M059J (cell line): Measurements from ENCODE around the gene MEIS1. TPM values are rescaled to one million over a fixed set of nuclear protein-coding genes. Genes with fewer than 3 reads are reported as not detected.

ENCODE experiments used
- DNase-seq: peaks from one replicate; pipeline ENCODE4 v3.0.0-alpha.2; 2012; ENCODE audit warnings: low read depth
- total RNA-seq: library from RNA; depleted of rRNA; stranded (reverse); fragments of >200 nt; shearing (Covaris generic); gene quantifications from 2 replicates; pipeline ENCODE4 v1.2.3, GENCODE V29; 2014

MEIS1 gene
- total RNA-seq, 1 experiment from 2014 or later = 3.4 TPM

DNA sequence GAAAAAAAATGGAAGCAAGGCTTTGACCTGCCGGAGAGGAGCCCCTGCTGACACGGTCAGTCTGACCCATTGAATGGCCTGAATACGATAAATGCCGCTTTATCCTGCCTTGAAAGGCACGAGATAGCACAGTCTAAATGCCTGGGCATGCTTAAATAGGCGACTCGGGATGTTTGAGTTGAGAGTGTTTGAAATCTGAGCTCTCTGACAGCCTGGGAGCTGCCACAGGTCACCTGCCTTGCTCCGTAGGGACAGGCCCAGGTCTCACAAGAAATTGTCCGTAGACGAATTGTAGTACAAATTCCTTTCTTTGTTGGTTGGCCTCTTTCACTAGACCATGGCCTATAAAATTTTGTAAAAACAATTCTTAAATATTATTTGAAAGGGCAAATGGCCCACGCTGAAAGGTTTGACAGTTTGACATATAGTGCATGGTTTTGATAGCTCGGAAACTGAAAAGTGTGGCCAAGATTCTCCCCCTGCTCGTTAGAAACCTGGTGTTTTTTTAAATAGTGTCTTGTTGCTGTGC lies 72.8 kb downstream of the MEIS1 start:
- no peak for DNase-seq

DNA sequence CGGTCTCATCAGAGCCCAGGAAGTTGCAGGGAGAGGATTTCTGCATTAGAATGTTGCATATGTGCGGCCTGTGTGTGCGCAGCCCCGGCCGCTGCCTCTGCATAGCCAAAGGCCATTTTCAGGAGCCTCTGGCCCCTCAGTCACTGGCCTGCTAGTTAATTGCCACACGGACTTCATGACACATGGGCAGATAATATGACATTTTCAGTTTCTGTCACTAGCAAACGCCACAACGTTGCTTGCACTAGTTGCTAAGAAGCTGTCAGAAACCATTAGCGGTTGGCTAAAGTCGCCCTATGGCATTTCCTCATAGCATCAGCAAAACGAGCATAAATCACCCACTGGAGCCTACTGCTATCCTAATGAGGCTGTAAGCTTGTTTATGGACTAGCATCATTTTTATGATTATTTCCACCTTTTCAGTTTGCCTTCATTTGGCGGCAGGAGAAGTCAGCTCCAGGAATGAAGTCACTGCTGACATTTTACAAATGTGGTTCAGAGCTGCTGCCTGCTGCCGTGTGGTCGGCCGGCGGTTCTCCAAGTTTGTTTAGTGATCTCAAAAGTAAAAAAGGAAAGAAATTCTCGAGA lies 73.7 kb downstream of the MEIS1 start:
- DNase-seq = peak; percentile 48

DNA sequence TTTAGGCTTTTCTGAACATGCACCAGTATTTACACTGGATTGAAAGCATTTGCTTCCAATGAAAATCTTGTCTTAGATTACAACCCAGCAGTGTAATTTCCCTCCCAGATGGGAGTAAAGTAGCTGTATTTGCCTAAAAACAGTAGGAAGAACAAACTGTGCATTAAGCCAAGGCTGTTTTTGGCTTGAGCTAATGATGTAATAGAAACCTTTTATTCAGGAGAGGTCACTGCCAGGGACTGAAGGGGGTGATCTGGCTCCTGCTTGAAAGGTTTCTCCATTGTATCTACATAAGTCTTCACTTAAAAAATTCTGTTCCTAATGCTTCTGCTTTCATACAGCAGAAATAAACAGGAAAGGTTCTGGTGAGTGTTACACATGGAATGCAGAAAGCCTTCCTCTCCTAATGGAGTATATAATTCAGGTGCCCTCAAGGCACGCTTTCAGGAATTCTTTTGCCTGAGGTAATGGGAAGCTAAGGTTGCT lies 74.4 kb downstream of the MEIS1 start:
- peak; percentile 84 for DNase-seq

DNA sequence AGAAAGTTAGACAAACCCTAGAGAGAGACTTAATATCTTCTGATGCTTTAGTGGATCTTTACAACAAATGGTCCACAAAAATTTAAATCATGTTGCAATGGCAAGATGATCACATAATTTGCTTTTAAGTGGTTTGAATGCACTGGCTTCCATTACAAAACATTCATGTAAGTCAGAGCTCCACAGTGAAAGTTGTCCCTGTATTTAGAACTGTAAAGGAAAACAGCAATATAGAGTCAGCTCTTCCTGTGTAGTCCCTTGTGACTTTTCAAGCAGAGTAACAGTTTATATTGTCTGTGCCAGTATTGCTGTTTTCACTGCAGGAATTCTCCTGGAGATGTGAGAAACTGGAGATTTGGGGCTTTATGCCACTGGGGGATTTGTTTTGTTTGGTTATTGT lies 77.7 kb downstream of the MEIS1 start:
- DNase-seq = no peak

DNA sequence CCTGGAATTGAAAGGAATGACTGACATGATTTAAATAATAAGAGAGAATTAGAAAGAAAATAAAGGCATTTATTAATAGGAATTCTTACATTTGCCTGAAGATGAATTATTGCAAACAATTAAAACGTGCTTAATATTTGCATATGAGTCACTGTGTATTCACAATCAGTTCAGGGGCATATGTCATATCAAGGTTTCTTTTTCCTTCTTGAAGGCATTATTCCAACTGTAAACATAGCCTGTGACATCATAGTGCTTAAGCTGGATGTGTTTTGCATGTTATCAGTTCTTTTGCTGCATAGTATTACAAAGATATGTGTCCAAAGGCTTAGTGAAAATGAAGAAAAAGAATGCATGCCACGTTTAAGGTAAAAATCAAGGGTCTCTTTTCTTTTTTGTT lies 80.8 kb downstream of the MEIS1 start:
- peak; percentile 44 for DNase-seq

DNA sequence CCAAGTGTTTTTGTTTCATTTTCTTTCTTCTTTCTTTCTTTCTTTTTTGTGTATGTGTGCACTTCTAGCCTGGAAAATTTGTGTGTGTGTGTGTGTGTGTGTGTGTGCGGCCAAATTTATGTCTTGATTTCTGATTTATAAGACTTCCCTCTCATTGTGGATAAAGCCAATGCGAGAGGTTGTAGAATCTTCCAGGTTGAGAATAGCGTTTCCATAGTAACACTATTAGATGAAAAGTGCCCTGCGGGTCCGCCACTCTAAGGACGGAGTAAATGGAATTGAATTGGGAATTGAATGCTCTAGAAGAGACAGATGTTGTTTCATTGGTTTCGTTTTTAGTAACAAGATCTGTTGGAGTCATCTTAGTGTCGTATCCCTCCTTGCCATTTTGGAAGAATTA lies 81.6 kb downstream of the MEIS1 start:
- no peak for DNase-seq

DNA sequence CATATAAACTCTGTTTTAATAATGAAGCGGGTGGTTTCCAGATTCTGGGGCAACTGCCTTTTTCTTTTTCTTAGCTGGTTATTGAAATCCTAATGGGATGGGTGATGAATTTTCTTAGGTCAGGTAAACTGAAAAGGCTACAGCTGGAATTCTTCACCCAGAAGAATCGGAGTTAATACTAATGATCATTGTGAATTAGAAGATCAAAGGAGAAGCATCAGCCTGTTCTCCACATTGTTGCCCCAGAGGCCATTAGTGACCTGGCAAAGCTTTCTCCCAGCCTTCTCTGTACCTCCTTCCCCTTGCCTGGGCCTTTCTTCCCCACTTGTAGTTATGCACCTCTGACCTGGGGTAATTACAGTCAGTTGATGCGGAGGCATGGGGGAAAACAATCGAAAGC lies 82.8 kb downstream of the MEIS1 start:
- DNase-seq = no peak

DNA sequence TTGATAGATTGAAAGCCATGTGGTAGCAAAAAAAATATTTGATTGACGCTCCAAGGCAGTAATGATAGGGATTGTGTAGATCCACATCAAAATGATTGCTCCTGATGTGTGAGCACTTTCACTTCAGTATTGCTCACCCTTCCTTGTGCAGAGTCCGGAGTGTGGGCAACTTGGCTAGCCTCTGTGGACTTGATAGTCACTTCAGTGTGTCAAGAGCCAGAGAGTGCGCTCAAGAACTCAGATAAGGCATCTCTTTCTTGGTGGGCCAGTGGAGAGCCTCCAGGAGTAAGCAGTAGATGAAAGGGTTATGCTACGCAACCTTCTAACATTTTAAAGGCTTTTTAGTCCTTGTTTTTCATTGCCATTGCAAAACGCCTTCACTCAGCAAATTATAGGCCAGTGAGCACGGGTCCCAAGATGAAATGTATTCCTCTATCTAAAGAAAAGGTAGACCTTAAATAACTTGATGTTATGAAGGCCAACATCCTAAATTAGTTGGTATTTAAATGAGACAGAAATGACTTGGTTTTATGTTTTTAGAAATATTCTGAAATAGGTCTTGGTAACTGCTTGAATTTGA lies 84.4 kb downstream of the MEIS1 start:
- no peak for DNase-seq

DNA sequence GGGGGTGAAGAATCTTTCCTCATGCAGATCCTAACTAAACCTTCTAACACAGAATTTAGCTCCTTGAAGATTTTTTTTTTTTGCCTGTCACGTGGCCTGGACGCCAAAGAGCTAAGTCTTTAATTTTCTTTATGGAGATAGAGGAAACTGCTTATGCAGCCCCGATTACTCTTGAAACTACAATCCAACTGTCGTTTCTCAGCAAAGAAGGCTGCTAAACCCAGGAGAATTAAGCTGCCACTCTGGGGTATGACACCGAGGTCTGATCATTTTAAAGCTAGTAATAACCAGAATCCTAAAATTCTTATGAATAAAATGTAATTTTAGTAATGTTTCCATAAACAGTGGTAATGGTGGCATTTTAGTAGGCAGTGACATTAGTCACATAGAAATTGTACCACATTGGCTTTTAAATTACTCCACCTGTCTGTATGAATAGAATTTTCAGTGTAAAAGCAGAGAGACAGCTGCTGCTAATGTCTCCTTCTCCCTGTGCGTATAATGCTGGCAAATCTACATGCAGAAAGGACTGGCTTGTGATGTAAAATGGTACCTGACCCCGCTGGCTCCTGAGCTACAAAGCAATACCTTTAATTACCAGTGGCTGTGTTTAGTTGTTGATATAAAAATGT lies 86.5 kb downstream of the MEIS1 start:
- DNase-seq = no peak

DNA sequence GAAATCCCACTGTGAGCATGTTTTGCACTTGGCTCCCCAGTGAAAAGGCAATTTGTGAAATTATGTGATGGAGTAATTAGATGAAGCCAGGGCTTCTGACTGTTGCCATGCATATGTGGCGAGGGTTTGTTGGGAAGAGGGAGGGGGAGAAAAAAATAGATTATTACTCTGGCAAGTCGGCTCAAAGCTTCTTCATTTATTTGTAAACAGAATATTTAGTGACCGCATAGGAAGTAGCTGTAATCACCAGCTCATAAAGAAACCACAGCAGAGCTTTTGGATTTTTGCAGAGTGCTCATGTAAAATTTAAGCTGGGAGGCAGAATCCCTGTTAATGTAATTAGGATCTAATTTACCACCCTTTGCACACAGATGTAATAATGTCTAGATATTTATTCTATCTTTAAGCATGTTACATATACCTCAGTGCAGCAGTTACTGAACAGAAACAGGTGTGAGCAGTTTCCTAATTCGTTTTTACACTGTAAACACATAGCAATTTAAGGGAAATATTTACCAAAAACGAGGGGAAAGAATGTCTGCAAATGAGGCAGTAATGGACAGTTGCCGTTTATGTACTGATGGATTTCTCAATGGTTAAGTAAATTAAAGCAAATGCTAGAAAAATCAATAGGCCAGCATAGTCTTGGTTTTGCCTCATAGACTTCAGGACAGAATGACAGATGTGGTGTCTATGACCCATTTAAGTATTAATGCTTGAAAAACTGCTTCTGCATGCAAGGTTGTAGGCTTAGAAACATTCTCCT lies 87.9 kb downstream of the MEIS1 start:
- DNase-seq = no peak

DNA sequence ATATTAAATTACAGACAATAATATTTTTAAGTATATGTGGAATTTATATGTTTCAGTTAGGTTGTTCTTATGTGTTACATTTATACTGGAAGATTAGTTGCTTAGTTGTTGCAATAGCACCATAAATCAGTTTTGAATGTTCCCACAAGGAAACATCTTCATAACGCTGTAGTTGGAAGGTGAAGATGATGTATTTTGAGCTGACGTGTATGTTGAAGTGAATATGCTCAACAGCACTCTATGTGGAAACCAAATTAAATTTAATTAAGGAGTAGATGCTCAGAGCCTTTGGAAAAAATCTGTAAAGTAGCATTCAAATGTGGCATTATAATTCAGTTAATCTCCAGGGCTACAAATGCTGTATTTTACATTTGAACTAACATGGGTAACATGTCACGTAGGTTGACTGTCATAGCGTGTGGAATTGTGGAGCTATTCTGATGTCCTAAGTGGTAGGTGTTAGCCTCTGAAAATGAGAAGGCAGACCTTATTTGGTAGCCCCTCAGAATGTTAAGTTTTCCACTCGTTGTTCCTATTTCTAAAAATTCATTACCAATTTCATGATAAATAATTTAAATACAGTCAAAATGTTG lies 88.5 kb downstream of the MEIS1 start:
- DNase-seq = no peak

DNA sequence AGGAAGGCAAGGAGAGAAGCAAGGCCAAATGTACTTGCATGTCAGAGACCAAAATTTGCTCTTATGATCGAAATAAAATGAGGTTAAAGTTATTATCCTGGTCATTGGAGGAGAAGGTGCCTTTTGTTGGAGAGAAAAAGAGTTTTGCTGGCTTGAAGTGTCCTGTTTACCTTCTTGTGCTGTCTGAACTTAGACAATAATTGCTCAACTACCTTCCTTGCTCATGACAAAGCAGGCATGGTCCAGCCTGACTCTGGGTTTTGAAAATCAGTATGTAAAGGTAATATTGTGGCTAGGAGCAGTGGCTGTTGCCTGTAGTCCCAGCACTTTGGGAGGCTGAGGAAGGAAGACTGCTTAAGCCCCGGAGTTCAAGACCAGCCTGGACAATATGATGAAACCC lies 89.1 kb downstream of the MEIS1 start:
- no peak for DNase-seq

DNA sequence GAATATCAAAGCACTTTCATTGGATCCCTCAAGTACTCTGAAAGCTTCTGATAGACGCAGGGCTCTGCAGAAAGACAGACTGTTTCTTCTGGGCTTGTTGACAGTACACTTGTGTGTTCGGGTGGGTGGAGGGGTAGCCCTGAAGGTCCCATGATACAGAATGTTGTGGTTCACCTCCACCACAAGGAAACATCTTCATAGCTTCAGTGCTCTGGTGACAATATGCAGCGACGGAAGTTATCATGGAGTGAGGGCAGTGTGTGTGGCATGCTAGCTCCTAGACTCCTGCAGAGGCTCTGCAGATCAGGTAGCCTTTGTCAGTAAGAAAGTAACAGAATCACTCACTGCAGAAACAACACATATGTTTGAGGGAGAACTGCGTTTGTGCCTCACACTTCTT lies 90.7 kb downstream of the MEIS1 start:
- no peak for DNase-seq

DNA sequence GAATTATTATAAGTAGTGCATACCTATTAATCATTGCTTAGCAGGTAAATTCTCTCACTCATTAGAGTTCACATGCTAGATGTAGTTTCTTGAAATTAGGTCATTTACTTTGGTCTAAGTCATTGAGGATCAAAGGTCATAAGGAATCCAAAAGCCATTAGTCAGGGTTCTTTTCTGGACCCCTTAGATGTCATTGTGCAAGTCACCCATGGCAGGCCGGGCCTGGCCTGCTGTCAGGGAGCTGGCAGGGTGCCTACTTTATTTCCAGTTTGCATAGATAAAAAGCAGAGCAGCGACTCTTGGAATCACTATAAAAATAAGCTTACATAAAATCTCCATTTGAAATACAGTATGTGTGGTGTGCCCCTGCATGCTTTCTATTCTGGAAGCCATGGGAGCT lies 91.3 kb downstream of the MEIS1 start:
- no peak for DNase-seq

DNA sequence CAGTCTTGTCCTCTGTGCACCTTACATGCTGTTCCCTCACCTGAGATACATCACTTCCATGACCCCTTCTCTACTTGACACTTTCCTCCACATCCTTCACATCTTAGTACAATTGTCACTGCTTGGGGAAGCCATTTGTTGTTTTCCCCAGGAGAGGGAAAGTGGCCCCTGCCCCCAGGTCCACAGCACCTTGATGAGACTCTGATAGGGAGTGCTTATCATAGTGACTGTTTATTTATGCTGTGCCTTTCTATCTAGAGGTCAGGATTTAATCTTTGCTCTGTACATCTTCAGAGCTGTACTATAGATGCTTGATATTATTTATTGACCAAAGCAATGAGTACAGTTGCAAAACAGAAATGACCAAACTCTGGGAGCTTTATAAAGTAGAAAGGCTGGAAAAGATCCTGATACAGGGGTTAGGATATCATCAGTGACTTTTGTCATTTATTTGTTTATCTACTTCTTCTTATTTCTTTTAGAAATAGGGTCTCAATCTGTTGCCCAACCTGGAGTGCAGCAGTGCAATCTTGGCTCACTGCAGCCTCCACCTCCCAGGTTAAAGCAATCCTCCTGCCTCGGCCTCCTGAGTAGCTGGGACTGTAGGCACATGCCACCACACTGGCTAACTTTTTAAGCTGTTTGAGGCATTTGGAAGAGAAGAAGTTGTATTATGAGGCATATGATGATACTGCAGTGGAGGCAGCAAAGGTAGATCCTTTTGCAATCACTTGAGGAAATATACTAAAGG lies 94.2 kb downstream of the MEIS1 start:
- DNase-seq = no peak

DNA sequence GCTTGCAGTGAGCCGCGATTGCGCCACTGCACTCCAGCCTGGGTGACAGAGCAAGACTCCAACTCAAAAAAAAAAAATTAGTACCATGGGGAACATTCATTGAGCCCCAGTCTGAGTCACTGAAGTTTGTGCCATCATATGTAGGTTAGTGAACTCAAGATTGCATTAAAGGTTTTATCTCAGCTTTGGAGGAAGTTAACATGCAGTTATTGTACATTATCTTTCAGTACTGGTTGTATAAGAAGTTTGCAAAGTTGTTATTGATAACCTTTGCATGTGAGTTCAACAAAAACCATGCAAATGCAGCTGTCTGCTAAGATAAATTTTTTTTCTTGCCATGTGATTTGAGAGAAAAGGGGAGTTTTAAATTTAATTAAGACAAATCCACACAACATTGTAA lies 95.7 kb downstream of the MEIS1 start:
- no peak for DNase-seq

DNA sequence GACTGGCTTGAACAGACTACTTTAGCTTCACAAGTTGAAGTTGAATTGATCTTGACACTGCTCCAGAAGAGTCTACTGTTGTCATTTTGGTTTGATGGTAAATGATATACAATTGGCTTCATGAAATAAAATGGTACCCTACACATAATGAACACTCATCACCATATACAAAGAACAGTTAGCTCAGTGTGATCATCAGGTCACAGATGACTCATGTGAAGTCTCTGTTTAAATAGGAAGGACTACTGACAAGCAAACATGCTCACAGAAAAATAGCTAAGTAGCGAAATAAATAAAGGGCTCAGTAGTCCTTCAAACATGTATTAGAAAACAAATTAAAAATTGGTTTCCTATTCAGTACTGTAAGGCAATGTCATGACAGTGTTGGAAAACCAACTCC lies 96.2 kb downstream of the MEIS1 start:
- DNase-seq = no peak

DNA sequence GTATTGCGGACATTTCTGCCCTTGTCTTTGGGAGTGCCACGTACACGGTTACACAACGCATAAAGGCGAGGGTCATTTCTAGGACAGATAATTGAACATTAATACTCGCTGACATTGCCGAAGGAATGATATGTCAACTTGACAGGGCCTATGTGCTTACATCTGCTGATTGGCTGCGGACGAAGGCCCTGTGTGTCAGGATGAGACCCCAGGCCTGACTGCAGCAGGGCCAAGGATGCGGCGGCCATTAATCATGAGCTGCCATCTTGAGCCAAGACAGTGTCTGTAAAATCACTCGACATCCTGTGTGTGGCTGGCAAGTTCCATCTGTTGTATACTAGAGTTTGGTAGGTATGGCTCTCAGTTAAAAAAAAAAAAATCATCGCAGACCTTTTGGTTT lies 96.6 kb downstream of the MEIS1 start:
- DNase-seq = no peak

DNA sequence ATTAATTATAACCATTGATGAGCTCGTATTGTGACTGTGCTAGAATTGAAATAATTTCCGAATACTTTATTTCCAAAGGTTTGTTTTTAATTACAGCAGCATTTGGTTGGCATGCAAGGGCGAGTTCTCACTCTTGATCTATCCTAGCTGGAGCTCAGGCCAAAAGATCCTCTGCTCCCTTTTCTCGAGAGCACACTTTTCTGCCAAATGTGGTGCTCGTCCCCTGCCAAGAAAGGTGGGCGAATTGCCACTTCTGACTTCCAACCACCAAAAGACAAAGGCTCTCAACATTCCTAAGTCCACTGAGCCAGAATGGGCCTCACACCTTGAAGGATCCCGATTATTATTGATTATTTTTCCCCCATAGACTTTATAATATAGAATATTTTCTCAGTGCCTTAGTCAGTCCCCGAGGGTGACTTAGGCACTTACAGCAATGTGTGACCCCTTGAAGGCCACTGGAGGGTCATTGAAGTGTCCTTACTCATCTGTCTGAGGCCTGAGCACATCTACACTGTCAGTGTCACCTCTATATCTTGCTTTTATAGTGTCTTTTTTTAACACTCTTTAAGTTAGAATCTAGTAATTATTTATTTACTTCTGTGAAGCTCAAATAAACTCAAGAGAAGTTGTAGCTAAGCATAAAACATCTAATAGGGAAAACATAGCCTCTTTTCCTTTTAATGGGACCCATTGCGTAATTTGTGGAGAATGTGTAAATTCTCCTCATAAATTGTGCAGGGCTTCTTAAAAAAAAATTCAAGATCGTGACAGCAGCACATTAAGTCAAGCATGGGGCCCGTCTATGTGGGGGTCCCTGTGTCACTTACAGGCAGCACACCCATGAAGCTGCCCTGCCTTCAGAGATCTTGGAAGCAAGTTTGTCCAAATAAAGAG lies 98.3 kb downstream of the MEIS1 start:
- DNase-seq = no peak

DNA sequence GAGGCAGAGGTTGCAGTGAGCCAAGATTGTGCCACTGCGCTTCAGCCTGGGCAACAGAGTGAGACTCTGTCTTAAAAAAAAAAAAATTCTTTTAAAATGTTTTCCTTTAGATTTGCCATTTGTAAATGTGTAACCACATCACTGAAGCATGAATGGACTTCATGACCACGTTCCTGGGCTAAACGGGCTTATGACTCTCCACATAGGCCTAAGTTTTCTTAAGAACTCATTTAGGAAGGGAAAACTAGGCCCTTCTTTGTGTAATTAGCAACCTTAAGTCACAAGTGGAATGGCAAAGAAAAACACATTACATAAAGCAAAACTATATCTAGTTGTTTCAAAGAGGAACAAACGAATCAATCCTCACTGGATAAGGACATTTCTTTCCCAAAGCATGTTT lies 99.5 kb downstream of the MEIS1 start:
- DNase-seq = no peak
